Measurements from ENCODE around the gene VPS72.
"Not testable (repeated sequence)": the region's sequence is repeated elsewhere in the genome, so short reads cannot be mapped to it uniquely, and the experiment has no call there.

The VPS72 gene

DNA sequence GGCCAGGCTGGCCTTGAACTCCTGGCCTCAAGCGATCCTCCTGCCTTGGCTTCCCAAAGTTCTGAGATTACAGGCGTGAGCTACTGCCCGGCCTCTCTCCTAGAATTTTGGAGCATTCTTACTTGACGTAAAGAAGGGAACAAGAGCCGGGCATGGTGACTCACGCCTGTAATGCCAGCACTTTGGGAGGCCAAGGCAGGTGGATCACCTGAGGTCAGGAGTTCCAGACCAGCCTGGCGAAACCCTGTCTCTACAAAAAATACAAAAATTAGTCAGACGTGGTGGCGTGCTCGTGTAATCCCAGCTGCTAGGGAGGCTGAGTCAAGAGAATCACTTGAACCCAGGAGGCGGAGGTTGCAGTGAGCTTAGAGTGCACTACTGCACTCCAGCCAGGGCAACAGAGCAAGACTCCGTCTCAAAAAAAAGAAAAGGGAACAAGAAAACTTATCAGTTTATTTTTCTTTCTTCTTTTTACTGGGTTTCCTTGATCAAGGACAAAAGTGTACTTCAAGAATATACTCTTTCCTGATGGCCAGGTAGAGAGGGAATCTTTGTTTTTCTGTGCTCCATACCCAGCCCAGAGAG is 15.5 kb upstream of the VPS72 start:
- H3K4me3 ChIP-seq (ENCODE audit: insufficient read depth, low read depth, low read length); H3K27ac ChIP-seq (ENCODE audit: insufficient read depth, low read depth, low read length, poor library complexity, severe bottlenecking); H3K27me3 ChIP-seq (ENCODE audit: control insufficient read depth, insufficient read depth, low read length, poor library complexity, severe bottlenecking); H3K4me1 ChIP-seq (ENCODE audit: control insufficient read depth, insufficient read depth, low read length); H3K9me3 ChIP-seq (ENCODE audit: control insufficient read depth, low read length): not testable (repeated sequence)
- 96 to 98% methylated on average over 12 of the region's 12 CpGs for WGBS, 2 experiments
- peaks cover 28% of the 10 kb centered on the region for H3K36me3 ChIP-seq (ENCODE audit: control insufficient read depth, insufficient read depth, low read length)

GRCh38 chr1:151199873-151200581 is 10.0 kb upstream of the VPS72 start:
- Histone ChIP-seq H3K4me1 (ENCODE audit: control insufficient read depth, insufficient read depth, low read length) (peaks cover 5% of the 10 kb centered on the region), H3K4me3 (ENCODE audit: insufficient read depth, low read depth, low read length) (peak overlapping the region; percentile 74), H3K36me3 (ENCODE audit: control insufficient read depth, insufficient read depth, low read length) (peaks cover 6% of the 10 kb centered on the region), H3K27ac (ENCODE audit: insufficient read depth, low read depth, low read length, poor library complexity, severe bottlenecking) (no peak overlapping the region), H3K9me3 (ENCODE audit: control insufficient read depth, low read length) (no peaks in the 10 kb centered on the region), H3K27me3 (ENCODE audit: control insufficient read depth, insufficient read depth, low read length, poor library complexity, severe bottlenecking) (no peaks in the 10 kb centered on the region)
- WGBS, 2 experiments, result 36 to 40% methylated on average over 11 of the region's 11 CpGs

DNA sequence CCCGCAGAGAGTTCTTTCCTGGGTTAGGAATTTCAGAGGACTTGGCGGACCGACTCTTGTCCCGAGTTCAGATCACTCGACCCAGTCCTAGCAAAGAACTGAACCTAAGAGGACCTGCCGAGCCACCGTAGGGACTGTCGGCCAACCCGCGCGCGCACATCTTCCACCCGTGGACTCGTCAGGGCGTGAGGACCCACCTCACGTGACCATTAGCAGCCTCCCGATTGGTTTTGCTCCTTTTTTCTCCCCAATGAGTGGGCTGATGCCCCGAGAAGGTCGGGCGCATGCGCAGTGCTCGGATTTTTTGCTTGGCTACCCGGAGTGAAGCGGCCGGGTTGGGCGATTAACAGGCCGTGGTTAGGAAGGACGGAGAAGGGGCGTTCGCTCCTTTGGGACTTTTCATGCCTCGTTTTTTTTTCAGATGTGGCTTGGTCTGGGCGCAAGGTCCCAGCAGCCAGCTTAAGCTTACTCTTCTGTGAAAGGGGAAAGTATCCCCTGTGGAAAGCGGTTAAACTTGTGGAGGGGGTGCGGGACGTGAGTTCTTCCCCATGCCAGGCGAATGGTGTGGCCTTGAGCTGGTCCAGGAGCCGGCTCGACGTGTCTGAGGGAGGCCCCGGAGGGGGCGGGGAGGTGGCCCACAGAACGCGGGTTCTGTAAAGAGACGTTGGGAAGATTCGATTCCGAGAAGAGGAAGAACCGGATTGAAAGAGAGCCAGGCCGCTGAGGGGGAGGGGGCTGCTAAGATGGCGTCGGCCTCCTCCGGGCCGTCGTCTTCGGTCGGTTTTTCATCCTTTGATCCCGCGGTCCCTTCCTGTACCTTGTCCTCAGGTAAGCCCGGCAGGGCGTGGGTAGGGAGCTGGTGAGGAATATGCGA is 8.5 kb upstream of the VPS72 start, which contains the start of gene PIP5K1A:
TSS of gene PIP5K1A (plus strand) at position 299 of the 874 bp plus-strand sequence. CDS start at position 744, 445 bp downstream.
- peak within 1 kb of the TSS; percentile 86 for H3K27ac ChIP-seq (ENCODE audit: insufficient read depth, low read depth, low read length, poor library complexity, severe bottlenecking)
- WGBS, 2 experiments, result 0% methylated on average over 60 of the region's 60 CpGs
- H3K9me3 ChIP-seq (ENCODE audit: control insufficient read depth, low read length), result no peaks in the 10 kb centered on the region
- H3K4me3 ChIP-seq (ENCODE audit: insufficient read depth, low read depth, low read length), result peak within 1 kb of the TSS; percentile 74
- H3K4me1 ChIP-seq (ENCODE audit: control insufficient read depth, insufficient read depth, low read length), result peaks cover 5% of the 10 kb centered on the region
- H3K36me3 ChIP-seq (ENCODE audit: control insufficient read depth, insufficient read depth, low read length), result peaks cover 6% of the 10 kb centered on the region
- no peaks in the 10 kb centered on the region for H3K27me3 ChIP-seq (ENCODE audit: control insufficient read depth, insufficient read depth, low read length, poor library complexity, severe bottlenecking)

DNA sequence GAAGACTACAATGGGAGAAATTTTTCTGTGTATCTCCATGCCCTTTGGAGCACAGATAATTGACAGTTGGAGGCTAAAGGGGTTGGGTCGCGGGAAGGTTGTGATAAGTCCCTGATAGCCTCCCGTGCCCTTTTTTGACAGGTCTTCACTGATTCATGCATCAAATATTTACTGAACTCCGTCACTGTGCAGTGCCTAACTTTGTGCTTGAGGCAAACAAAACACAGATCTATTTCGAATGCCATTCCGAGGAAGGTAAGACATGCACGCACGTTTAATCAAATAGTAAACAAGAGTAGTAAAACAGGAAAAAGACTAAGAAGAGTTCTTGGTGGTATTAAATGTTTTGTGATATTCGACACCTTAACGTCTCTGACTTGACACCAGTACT is 7.9 kb upstream of the VPS72 start:
- H3K36me3 ChIP-seq (ENCODE audit: control insufficient read depth, insufficient read depth, low read length), result peaks cover 3% of the 10 kb centered on the region
- peaks cover 5% of the 10 kb centered on the region for H3K4me1 ChIP-seq (ENCODE audit: control insufficient read depth, insufficient read depth, low read length)
- no peak overlapping the region for H3K27ac ChIP-seq (ENCODE audit: insufficient read depth, low read depth, low read length, poor library complexity, severe bottlenecking)
- peak overlapping the region; percentile 74 for H3K4me3 ChIP-seq (ENCODE audit: insufficient read depth, low read depth, low read length)
- H3K9me3 ChIP-seq (ENCODE audit: control insufficient read depth, low read length), result no peaks in the 10 kb centered on the region
- 28 to 40% methylated on average over 10 of the region's 10 CpGs for WGBS, 2 experiments
- no peaks in the 10 kb centered on the region for H3K27me3 ChIP-seq (ENCODE audit: control insufficient read depth, insufficient read depth, low read length, poor library complexity, severe bottlenecking)

DNA sequence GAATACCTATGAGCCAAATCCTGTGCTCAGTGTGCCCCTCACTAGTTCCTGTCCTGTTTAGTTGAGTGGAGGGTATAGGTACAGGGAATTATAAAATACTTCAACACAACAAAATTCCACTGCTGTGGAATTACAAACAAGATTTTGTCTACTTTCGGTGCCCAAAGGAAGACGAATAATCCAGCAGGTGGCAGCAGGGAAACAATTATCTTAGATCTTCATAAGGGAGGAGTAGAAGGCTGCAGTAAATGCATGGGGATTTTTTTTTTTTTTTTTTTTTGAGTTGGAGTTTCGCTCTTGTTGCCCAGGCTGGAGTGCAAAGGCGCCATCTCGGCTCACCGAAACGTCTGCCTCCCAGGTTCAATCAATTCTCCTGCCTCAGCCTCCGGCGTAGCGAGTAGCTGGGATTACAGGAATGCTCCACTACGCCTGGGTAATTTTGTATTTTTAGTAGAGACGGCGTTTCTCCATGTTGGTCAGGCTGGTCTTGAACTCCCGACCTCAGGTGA is 6.3 kb upstream of the VPS72 start:
- H3K4me1 ChIP-seq (ENCODE audit: control insufficient read depth, insufficient read depth, low read length), result peaks cover 4% of the 10 kb centered on the region
- H3K9me3 ChIP-seq (ENCODE audit: control insufficient read depth, low read length), result no peaks in the 10 kb centered on the region
- no peaks in the 10 kb centered on the region for H3K27me3 ChIP-seq (ENCODE audit: control insufficient read depth, insufficient read depth, low read length, poor library complexity, severe bottlenecking)
- WGBS, 2 experiments, result 72% methylated on average over 13 of the region's 14 CpGs
- H3K4me3 ChIP-seq (ENCODE audit: insufficient read depth, low read depth, low read length), result no peak overlapping the region
- H3K27ac ChIP-seq (ENCODE audit: insufficient read depth, low read depth, low read length, poor library complexity, severe bottlenecking), result no peak overlapping the region
- H3K36me3 ChIP-seq (ENCODE audit: control insufficient read depth, insufficient read depth, low read length), result no peaks in the 10 kb centered on the region

DNA sequence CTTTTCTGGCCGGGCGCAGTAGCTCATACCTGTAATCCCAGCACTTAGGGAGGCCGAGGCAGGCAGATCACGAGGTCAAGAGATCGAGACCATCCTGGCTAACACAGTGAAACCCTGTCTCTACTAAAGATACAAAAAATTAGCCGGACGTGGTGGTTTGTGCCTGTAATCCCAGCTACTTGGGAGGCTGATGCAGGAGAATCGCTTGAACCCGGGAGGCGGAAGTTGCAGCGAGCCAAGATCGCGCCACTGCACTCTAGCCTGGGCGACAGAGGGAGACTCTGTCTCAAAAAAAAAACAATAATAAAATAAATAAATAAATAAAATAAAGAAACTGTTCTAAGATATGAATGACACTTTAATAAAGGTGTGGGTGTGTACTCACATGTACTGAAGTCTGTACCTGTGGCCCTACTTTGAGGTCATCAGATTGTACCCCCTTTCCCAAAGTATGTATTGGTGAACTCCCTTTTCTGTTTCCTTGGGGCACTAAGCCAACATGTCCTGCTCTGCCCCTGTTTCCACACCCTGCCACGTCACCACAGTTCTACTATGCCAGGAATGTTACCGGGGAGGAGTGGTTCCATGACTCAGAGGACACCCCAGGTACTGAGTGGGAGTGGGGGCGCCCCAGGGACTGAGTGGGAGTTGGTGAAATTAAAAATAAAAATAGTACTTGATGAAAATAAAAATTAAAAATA is 5.0 kb upstream of the VPS72 start:
- H3K27ac ChIP-seq (ENCODE audit: insufficient read depth, low read depth, low read length, poor library complexity, severe bottlenecking); H3K4me3 ChIP-seq (ENCODE audit: insufficient read depth, low read depth, low read length); H3K9me3 ChIP-seq (ENCODE audit: control insufficient read depth, low read length); H3K27me3 ChIP-seq (ENCODE audit: control insufficient read depth, insufficient read depth, low read length, poor library complexity, severe bottlenecking); H3K36me3 ChIP-seq (ENCODE audit: control insufficient read depth, insufficient read depth, low read length); H3K4me1 ChIP-seq (ENCODE audit: control insufficient read depth, insufficient read depth, low read length): not testable (repeated sequence)
- WGBS, 2 experiments, result 87 to 94% methylated on average over 15 to 17 of the region's 17 CpGs

DNA sequence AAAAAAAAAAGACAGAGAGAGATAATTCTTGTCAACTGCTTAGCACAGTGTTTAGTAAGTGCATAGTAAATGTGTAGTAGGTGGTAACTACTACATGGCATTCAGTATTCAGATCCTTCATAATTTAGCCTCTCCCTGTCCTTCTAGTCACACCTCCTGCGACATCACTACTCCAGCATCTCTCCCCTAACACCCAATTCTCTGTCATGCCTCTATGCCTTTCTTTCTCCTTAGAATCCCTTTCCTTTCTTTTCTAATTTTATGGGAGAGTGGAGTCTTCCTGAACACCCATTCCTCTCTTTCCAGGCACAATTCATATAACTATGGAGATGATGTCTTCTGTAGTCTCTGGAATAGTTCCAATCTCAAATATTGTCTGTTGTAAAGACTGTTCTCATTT is 3.9 kb upstream of the VPS72 start:
- WGBS, 2 experiments, result 87 to 95% methylated on average over 1 of the region's 1 CpG
- H3K9me3 ChIP-seq (ENCODE audit: control insufficient read depth, low read length), result no peaks in the 10 kb centered on the region

GRCh38 chr1:151193304-151193703 is 3.3 kb upstream of the VPS72 start:
- WGBS, 2 experiments, result 89 to 90% methylated on average over 6 of the region's 6 CpGs
- Histone ChIP-seq H3K9me3 (ENCODE audit: control insufficient read depth, low read length) (no peaks in the 10 kb centered on the region), H3K27ac (ENCODE audit: insufficient read depth, low read depth, low read length, poor library complexity, severe bottlenecking) (no peak overlapping the region), H3K4me3 (ENCODE audit: insufficient read depth, low read depth, low read length) (no peak overlapping the region), H3K4me1 (ENCODE audit: control insufficient read depth, insufficient read depth, low read length) (peaks cover 9% of the 10 kb centered on the region), H3K27me3 (ENCODE audit: control insufficient read depth, insufficient read depth, low read length, poor library complexity, severe bottlenecking) (no peaks in the 10 kb centered on the region), H3K36me3 (ENCODE audit: control insufficient read depth, insufficient read depth, low read length) (no peaks in the 10 kb centered on the region)

More for the DNA sequence above, 3.9 kb upstream of the VPS72 start:
- no peak overlapping the region for H3K4me3 ChIP-seq (ENCODE audit: insufficient read depth, low read depth, low read length)
- peaks cover 3% of the 10 kb centered on the region for H3K4me1 ChIP-seq (ENCODE audit: control insufficient read depth, insufficient read depth, low read length)
- no peaks in the 10 kb centered on the region for H3K27me3 ChIP-seq (ENCODE audit: control insufficient read depth, insufficient read depth, low read length, poor library complexity, severe bottlenecking)
- no peaks in the 10 kb centered on the region for H3K36me3 ChIP-seq (ENCODE audit: control insufficient read depth, insufficient read depth, low read length)
- H3K27ac ChIP-seq (ENCODE audit: insufficient read depth, low read depth, low read length, poor library complexity, severe bottlenecking), result no peak overlapping the region

DNA sequence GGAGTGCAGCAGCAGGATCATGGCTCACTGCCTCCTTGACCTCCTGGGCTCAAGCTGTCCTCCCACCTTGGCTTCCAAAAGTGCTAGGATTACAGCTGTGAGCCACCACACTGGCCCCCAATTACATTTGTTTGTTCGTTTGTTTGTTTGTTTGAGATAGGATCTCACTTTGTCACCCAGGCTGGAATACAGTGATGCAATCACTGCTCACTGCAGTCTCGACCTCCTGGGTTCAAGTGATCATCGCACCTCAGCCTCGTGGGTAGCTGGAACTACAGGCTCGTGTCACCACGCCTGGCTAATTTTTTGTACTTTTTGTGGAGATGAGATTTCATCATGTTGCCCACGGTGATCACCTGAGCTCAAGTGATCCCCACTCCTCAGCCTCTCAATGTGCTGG is 2.0 kb upstream of the VPS72 start:
- H3K9me3 ChIP-seq (ENCODE audit: control insufficient read depth, low read length), result no peaks in the 10 kb centered on the region
- no peaks in the 10 kb centered on the region for H3K36me3 ChIP-seq (ENCODE audit: control insufficient read depth, insufficient read depth, low read length)
- no peaks in the 10 kb centered on the region for H3K27me3 ChIP-seq (ENCODE audit: control insufficient read depth, insufficient read depth, low read length, poor library complexity, severe bottlenecking)
- 84 to 92% methylated on average over 7 of the region's 7 CpGs for WGBS, 2 experiments
- peaks cover 10% of the 10 kb centered on the region for H3K4me1 ChIP-seq (ENCODE audit: control insufficient read depth, insufficient read depth, low read length)
- H3K27ac ChIP-seq (ENCODE audit: insufficient read depth, low read depth, low read length, poor library complexity, severe bottlenecking), result no peak overlapping the region
- H3K4me3 ChIP-seq (ENCODE audit: insufficient read depth, low read depth, low read length), result no peak overlapping the region

Data from ectodermal cell (in vitro differentiated cells).